CD4-positive, alpha-beta T cell (primary cell): ENCODE measurements around the gene EML3. TPM values are rescaled to one million over a fixed set of nuclear protein-coding genes. Genes with fewer than 3 reads are reported as not detected.
"Not testable (repeated sequence)": the region's sequence is repeated elsewhere in the genome, so short reads cannot be mapped to it uniquely, and the experiment has no call there.

Source experiments
- ATAC-seq: fragments of 200-7000 bp; cut with Tn5 transposase; one replicate; pipeline ENCODE4 v1.10.0; 2022; ENCODE audit warnings: mild to moderate bottlenecking; ENCODE audit not compliant: poor library complexity
- CTCF ChIA-PET: fragments of 350-600 bp; sonication (Branson Sonifier 250); formaldehyde crosslinking; loops from one replicate; lab custom pipeline; 2021; ENCODE audit warnings: antibody characterized with exemption, inconsistent platforms; lab: Charles Lee
- POLR2A ChIA-PET: fragments of 350-600 bp; sonication (Branson Sonifier 250); formaldehyde crosslinking; loops from one replicate; lab custom pipeline; 2021; ENCODE audit warnings: antibody characterized with exemption, inconsistent platforms; lab: Charles Lee
- DNase-seq, 14 experiments: peaks; one replicate each; pipeline ENCODE4 v3.0.0-alpha.2; 2013 to 2020; ENCODE audit warnings: mixed read lengths in 2 of 14
- H3K27ac ChIP-seq, 2 donors: one replicate each; pipeline versions ENCODE4 v1.5.1 to v1.7.0; 2013; ENCODE audit warnings: low read length in 2 of 2, low read depth in 1 of 2, mild to moderate bottlenecking in 1 of 2
- H3K27me3 ChIP-seq, 2 experiments: 1 replicate in 1 of 2; 2 replicates in 1 of 2; pipeline versions ENCODE4 v1.6.1 to v1.7.0; 2013; ENCODE audit warnings: low read length in 2 of 2, control low read depth in 1 of 2, mild to moderate bottlenecking in 1 of 2, moderate library complexity in 1 of 2; ENCODE audit not compliant: insufficient read depth in 2 of 2, control insufficient read depth in 1 of 2
- H3K36me3 ChIP-seq: one replicate; pipeline ENCODE4 v1.6.1; 2013; ENCODE audit warnings: low read length, control low read depth; ENCODE audit not compliant: insufficient read depth
- H3K4me1 ChIP-seq: one replicate; pipeline ENCODE4 v1.6.1; 2013; ENCODE audit warnings: low read length, control low read depth; ENCODE audit not compliant: insufficient read depth
- H3K4me3 ChIP-seq: one replicate; pipeline ENCODE4 v1.5.1; 2013; ENCODE audit warnings: mild to moderate bottlenecking, low read length, moderate library complexity
- H3K9me3 ChIP-seq, 2 experiments: 1 replicate in 1 of 2; 2 replicates in 1 of 2; pipeline versions ENCODE4 v1.6.1 to v1.7.0; 2013; ENCODE audit warnings: low read length in 2 of 2, mild to moderate bottlenecking in 2 of 2, control low read depth in 1 of 2, moderate library complexity in 1 of 2; ENCODE audit not compliant: control insufficient read depth in 1 of 2, insufficient read depth in 1 of 2
- H3K27ac Mint-ChIP-seq: one replicate; pipeline ENCODE4 v1.8.0; 2020; ENCODE audit warnings: mixed read lengths
- H3K27me3 Mint-ChIP-seq: one replicate; pipeline ENCODE4 v1.8.0; 2021; ENCODE audit warnings: mixed read lengths
- H3K36me3 Mint-ChIP-seq: one replicate; pipeline ENCODE4 v1.8.0; 2021; ENCODE audit warnings: low read depth, mixed read lengths
- H3K4me1 Mint-ChIP-seq: one replicate; pipeline ENCODE4 v1.8.0; 2021; ENCODE audit warnings: low read depth, mixed read lengths
- H3K4me3 Mint-ChIP-seq: one replicate; pipeline ENCODE4 v1.8.0; 2020; ENCODE audit warnings: mild to moderate bottlenecking, mixed read lengths
- H3K9me3 Mint-ChIP-seq: one replicate; pipeline ENCODE4 v1.8.0; 2020; ENCODE audit warnings: mixed read lengths
- intact Hi-C, 2 experiments: fragments of 100-400 bp; cut with DNase I in 1 of 2; cut with micrococcal nuclease in 1 of 2; formaldehyde crosslinking; loops; one replicate each; pipeline versions ENCODE4 v1.15.1 to v1.9.0; 2023 to 2025; cut with DNase I, micrococcal nuclease
- total RNA-seq, 174 experiments: library from RNA in 2 of 174; stranded (reverse) in 2 of 174; gene quantifications; one replicate each; pipeline ENCODE4 v1.2.3 and lab custom pipeline; 2021 to 2026
- TF ChIP-seq, protein P1 (sequence below): fragments of 200-600 bp; IDR thresholded peaks from one replicate; pipeline ENCODE4 v1.8.0; 2022; ENCODE audit warnings: antibody characterized with exemption, mild to moderate bottlenecking

EML3 gene
- total RNA-seq, 2 experiments from 2014 or later: 142 to 144 TPM

- Histone ChIP-seq H3K36me3 (peaks cover 28% of the 10 kb centered on the region), H3K27me3 (no peaks in the 10 kb centered on the region), H3K27ac (peak overlapping the region; percentile 86 to 88), H3K4me3 (peak overlapping the region; percentile 69), H3K9me3 (no peaks in the 10 kb centered on the region), H3K4me1 (peaks cover 37% of the 10 kb centered on the region)
- Mint-ChIP-seq H3K9me3 (no peaks in the 10 kb centered on the region), H3K36me3 (peaks cover 57% of the 10 kb centered on the region), H3K4me1 (peaks cover 27% of the 10 kb centered on the region), H3K27me3 (no peaks in the 10 kb centered on the region), H3K4me3 (peak overlapping the region; percentile 95), H3K27ac (peak overlapping the region; percentile 89)
- no peak for DNase-seq
- ChIA-PET POLR2A (interaction anchor here (0.9 to 6.0 kb wide), 20 partner anchors 9 to 219 kb away, joined by 3 to 80 read pairs (median 13); partner anchors contain the start of genes C11orf98, CSKMT, EEF1G and EML3), CTCF (interaction anchor here (1.0 to 3.6 kb wide), 6 partner anchors 8 to 165 kb away, joined by 3 to 10 read pairs (median 5); partner anchors contain the start of genes C11orf98, CSKMT, LBHD1 and ROM1)
- TF ChIP-seq, protein P1, sequence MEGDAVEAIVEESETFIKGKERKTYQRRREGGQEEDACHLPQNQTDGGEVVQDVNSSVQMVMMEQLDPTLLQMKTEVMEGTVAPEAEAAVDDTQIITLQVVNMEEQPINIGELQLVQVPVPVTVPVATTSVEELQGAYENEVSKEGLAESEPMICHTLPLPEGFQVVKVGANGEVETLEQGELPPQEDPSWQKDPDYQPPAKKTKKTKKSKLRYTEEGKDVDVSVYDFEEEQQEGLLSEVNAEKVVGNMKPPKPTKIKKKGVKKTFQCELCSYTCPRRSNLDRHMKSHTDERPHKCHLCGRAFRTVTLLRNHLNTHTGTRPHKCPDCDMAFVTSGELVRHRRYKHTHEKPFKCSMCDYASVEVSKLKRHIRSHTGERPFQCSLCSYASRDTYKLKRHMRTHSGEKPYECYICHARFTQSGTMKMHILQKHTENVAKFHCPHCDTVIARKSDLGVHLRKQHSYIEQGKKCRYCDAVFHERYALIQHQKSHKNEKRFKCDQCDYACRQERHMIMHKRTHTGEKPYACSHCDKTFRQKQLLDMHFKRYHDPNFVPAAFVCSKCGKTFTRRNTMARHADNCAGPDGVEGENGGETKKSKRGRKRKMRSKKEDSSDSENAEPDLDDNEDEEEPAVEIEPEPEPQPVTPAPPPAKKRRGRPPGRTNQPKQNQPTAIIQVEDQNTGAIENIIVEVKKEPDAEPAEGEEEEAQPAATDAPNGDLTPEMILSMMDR: no peak
- intact Hi-C loops: loop anchor here in 1 of 2 experiments (5.0 kb wide), 1 partner anchor 51 kb away; the partner anchor contains the start of genes LBHD1 and UQCC3
- ATAC-seq: no peak
These were observed 8.5 kb upstream of the EML3 start for GRCh38 chr11:62621027-62621566.

- H3K27ac ChIP-seq, H3K4me3 ChIP-seq, H3K4me3 Mint-ChIP-seq, H3K27me3 ChIP-seq, H3K27ac Mint-ChIP-seq, H3K9me3 Mint-ChIP-seq, H3K27me3 Mint-ChIP-seq, intact Hi-C loops, DNase-seq, H3K9me3 ChIP-seq, CTCF ChIA-PET, ATAC-seq: not testable (repeated sequence)
- peaks cover 36% of the 10 kb centered on the region for H3K4me1 Mint-ChIP-seq
- peaks cover 49% of the 10 kb centered on the region for H3K36me3 Mint-ChIP-seq
- POLR2A ChIA-PET: interaction anchor here (0.6 kb wide), 1 partner anchor 48 kb away, joined by 3 read pairs; the partner anchor contains the start of genes C11orf98 and CSKMT
- Histone ChIP-seq H3K36me3 (peaks cover 33% of the 10 kb centered on the region), H3K4me1 (peaks cover 46% of the 10 kb centered on the region)
These were observed 4.4 kb upstream of the EML3 start for GRCh38 chr11:62616957-62617356.

DNA sequence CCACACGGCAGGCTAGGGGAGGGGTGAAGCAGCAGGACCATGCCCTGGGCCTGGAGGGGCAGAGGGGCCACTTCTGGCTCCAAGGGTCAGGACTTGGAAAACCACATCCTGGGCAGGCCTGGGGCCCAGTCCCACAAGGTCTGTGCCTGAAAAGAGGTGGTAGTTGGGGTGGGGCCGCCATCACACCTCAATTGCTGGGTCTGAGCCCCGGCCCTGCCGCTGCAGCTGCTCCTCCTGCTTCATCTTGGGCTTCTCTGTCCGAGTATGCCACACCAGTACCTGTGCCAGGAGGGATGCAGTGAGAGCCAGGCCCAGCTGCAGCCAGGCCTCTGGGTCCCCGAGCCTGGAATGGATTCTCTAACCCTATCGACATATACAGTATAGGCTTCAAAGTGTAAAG lies 2.9 kb upstream of the EML3 start:
- no peaks in the 10 kb centered on the region for H3K27me3 Mint-ChIP-seq
- POLR2A ChIA-PET: no interaction called here
- no peaks in the 10 kb centered on the region for H3K27me3 ChIP-seq
- TF ChIP-seq, protein P1: no peak
- no peak overlapping the region for H3K4me3 Mint-ChIP-seq
- H3K9me3 Mint-ChIP-seq: no peaks in the 10 kb centered on the region
- H3K4me1 ChIP-seq: peaks cover 50% of the 10 kb centered on the region
- H3K36me3 ChIP-seq: peaks cover 40% of the 10 kb centered on the region
- CTCF ChIA-PET: no interaction called here
- no peaks in the 10 kb centered on the region for H3K9me3 ChIP-seq
- no peak overlapping the region for H3K4me3 ChIP-seq
- no peak overlapping the region for H3K27ac ChIP-seq
- H3K27ac Mint-ChIP-seq: no peak overlapping the region
- H3K4me1 Mint-ChIP-seq: peaks cover 38% of the 10 kb centered on the region
- intact Hi-C loops: no loop called here
- H3K36me3 Mint-ChIP-seq: peaks cover 42% of the 10 kb centered on the region
- no peak for ATAC-seq
- DNase-seq: no peak
